Heart right ventricle (tissue), 16 donors: Measurements from ENCODE around the gene SNRNP48. TPM values are rescaled to one million over a fixed set of nuclear protein-coding genes. Genes with fewer than 3 reads are reported as not detected.

ENCODE experiments used
- ATAC-seq, 8 donors: fragments of 200-7000 bp; cut with Tn5 transposase; one replicate each; pipeline ENCODE4 v1.9.1; 2020; ENCODE audit warnings: mild to moderate bottlenecking in 8 of 8, moderate library complexity in 8 of 8, moderate number of reproducible peaks in 1 of 8
- DNase-seq, 2 donors: peaks; one replicate each; pipeline ENCODE4 v3.0.0-alpha.2; 2020
- H3K27ac ChIP-seq, 10 donors: fragments of 200-600 bp; sonication (generic) in 2 of 10; one replicate each; pipeline versions ENCODE4 v1.5.0 to v1.8.0; 2020 to 2022; ENCODE audit warnings: mild to moderate bottlenecking in 3 of 10
- H3K27me3 ChIP-seq, 7 donors: fragments of 200-600 bp; one replicate each; pipeline ENCODE4 v1.8.0; 2021 to 2022; ENCODE audit warnings: mild to moderate bottlenecking in 2 of 7
- H3K36me3 ChIP-seq, 9 donors: fragments of 200-600 bp; sonication (generic) in 1 of 9; one replicate each; pipeline versions ENCODE4 v1.5.0 to v1.8.0; 2020 to 2022; ENCODE audit warnings: mild to moderate bottlenecking in 2 of 9
- H3K4me1 ChIP-seq, 9 donors: fragments of 200-600 bp; sonication (generic) in 1 of 9; one replicate each; pipeline versions ENCODE4 v1.5.0 to v1.8.0; 2020 to 2022; ENCODE audit warnings: mild to moderate bottlenecking in 4 of 9
- H3K4me3 ChIP-seq, 10 donors: fragments of 200-600 bp; sonication (generic) in 2 of 10; one replicate each; pipeline versions ENCODE4 v1.5.0 to v1.8.0; 2020 to 2022; ENCODE audit warnings: mild to moderate bottlenecking in 7 of 10, moderate library complexity in 2 of 10
- H3K9me3 ChIP-seq, 11 donors: fragments of 200-600 bp in 10 of 11; sonication (generic) in 2 of 11; one replicate each; pipeline versions ENCODE4 v1.5.0 to v1.8.0; 2013 to 2022; ENCODE audit warnings: mild to moderate bottlenecking in 2 of 11, control low read depth in 1 of 11, moderate library complexity in 1 of 11
- CTCF ChIP-seq, 9 donors: fragments of 200-600 bp; sonication (generic) in 2 of 9; IDR thresholded peaks; one replicate each; pipeline versions ENCODE4 v1.5.0 to v1.8.0; 2021 to 2022; ENCODE audit warnings: antibody characterized with exemption in 9 of 9, mild to moderate bottlenecking in 5 of 9, moderate library complexity in 1 of 9
- WGBS, 2 donors: extraction: QIAGEN DNeasy Blood & Tissue Kit; methylation state at CpG; one replicate each; pipeline ENCODE4 v1.1.7; 2013; ENCODE audit warnings: inconsistent platforms in 1 of 2; 5-methylcytosine and 5-hydroxymethylcytosine counted together
- intact Hi-C, 10 donors: fragments of 100-400 bp; cut with DNase I; formaldehyde crosslinking; loops; one replicate each; pipeline versions ENCODE4 v1.11.1 to v1.14.2; 2022
- polyA plus RNA-seq, 2 donors: library from polyadenylated mRNA; stranded (reverse); fragments of 200-250 nt; gene quantifications; one replicate each; pipeline ENCODE4 v1.2.3, GENCODE V29; 2013
- total RNA-seq, 10 donors: library from RNA; stranded (reverse); fragmentation: NEBNext Ultra II Directional in 3 of 10; extraction: Animal tissue kit (Norgen Biotek cat#: 25700) in 3 of 10; gene quantifications; one replicate each; pipeline versions ENCODE4 v1.2.1 to v1.2.4, GENCODE V29; 2021 to 2023
- donor health status: Arrhythmogenic right ventricular cardiomyopathy.
- donor health status: ischemic (EF 13 %, LVEDD 7.1; RV severe dilation, severe dysfunction).
- donor health status: healthy with polysubstance abuse.
- donor health status: DM: no; HTN: yes; CAD: no.
- donor health status: DM: no; HTN: no; CAD: no.
- donor health status: ischemic (EF 25% LVEDD 6.9; RV normal size, moderate dysfunction).
- donor health status: ischemic (EF 25% LVEDD 5.7; RV mildly dilated, moderate dysfunction).
- donor health status: healthy.
- donor health status: DM: yes; HTN: yes; CAD: no.
- donor health status: Ischemic cardiomyopathy.
- donor health status: ischemic (EF 35%, LVEDD 5.7; RV mildly dilated, moderate dysfunction).
- donor health status: nonischemic (EF 11% LVEDD 7.7; RV severe dilation, severe dysfunction).
- donor health status: DM: yes; HTN: yes; CAD: no.
- donor health status: PGD.
- donor health status: ischemic (EF 29% LVEDD 5.4; RV normal size, mild dysfunction).
- donor health status: nonischemic (EF 23%, LVEDD 6.1; RV moderate dilation, normal function).

SNRNP48 gene
- total and polyA plus RNA-seq, 12 donors: 9.1 to 21.1 (median 13.1) TPM

- intact Hi-C loops: loop anchor here in 1 of 10 donors (10.0 kb wide), 1 partner anchor 277 kb away; the partner anchor contains the start of gene SSR1
Measured at GRCh38 chr6:7591770-7592169, 1.8 kb downstream of the SNRNP48 start.

DNA sequence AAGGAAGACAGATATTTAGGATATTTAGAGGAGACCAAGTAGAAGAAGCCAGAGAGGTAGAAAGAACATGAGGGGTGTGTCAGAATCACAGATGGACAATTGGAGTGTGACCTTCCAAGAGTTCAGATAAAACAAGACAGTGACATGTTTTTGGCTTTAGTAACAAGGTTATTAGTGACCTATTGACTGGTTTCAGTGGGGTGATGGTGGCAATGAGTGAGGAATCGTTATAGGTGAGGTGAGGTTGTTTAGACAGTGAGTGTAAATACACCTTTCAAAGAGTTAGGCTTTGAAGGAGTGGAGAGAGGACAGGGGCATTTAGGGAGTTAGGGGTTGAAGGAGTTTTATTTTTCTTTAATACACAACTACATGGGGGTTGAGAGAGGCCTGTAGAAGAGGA is 3.2 kb downstream of the SNRNP48 start:
- H3K27ac ChIP-seq: peak overlapping the region in 5 of 10 donors; percentile 29 to 82 (median 72)

More at GRCh38 chr6:7591770-7592169, 1.8 kb downstream of the SNRNP48 start:
- WGBS, 2 donors: 96 to 97% methylated on average over 5 of the region's 5 CpGs
- no peak for DNase-seq
- Histone ChIP-seq H3K4me3 (peak overlapping the region in 6 of 10 donors; percentile 78 to 98 (median 87)), H3K4me1 (peaks cover 0 to 57% (median 39%) of the 10 kb centered on the region in 9 donors), H3K36me3 (peaks cover 0 to 37% (median 20%) of the 10 kb centered on the region in 9 donors), H3K27me3 (no peaks in the 10 kb centered on the region), H3K27ac (peak overlapping the region in 5 of 10 donors; percentile 4 to 83 (median 80)), H3K9me3 (no peaks in the 10 kb centered on the region)
- ATAC-seq: no peak
- no peak for TF ChIP-seq CTCF (IDR thresholded peaks at IDR 0.05)

DNA sequence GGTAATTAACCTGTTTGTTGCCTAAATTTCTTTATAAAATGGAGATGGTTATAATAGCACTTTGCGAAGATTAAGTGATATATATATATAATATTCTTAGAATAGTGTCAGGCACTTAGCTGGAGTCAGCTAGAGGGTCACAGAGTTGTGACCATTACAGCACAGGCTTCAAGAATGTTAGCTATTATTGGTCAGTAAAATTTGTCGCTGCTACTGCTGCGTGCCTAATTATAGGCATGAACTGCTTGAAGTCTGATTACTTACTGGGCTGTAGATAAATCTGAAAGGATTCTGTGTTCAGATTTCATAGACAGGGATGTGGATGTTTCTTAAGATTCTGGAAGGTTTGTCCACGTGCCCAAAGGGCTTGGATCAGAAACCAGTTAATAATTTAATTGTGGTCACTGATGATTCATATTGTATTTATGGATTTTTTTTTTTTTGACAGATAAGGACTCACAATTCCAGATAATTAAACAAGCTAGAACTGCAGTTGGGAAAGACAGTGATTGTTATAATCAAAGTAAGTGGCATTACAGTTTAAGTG is 4.7 kb downstream of the SNRNP48 start:
- Histone ChIP-seq H3K9me3 (no peaks in the 10 kb centered on the region), H3K4me1 (peaks cover 0 to 46% (median 31%) of the 10 kb centered on the region in 9 donors), H3K36me3 (peaks cover 0 to 66% (median 27%) of the 10 kb centered on the region in 9 donors), H3K27ac (peak overlapping the region; percentile 4 to 82 (median 66)), H3K4me3 (no peak overlapping the region), H3K27me3 (no peaks in the 10 kb centered on the region)
- 45 to 63% methylated on average over 4 of the region's 4 CpGs for WGBS, 2 donors
- ATAC-seq: peak in 2 of 8 donors; percentile 35 to 51
- no peak for DNase-seq
- TF ChIP-seq CTCF (IDR thresholded peaks at IDR 0.05): no peak
- intact Hi-C loops: loop anchor here in 2 of 10 donors (5.0 to 10.0 kb wide), 2 partner anchors 280 to 282 kb away; partner anchors contain the start of gene SSR1 (in 2 of the 2)

More for the DNA sequence above, 3.2 kb downstream of the SNRNP48 start:
- peaks cover 0 to 57% (median 39%) of the 10 kb centered on the region in 9 donors for H3K4me1 ChIP-seq
- 82% methylated on average over 1 of the region's 1 CpG for WGBS, 2 donors
- no peak for DNase-seq
- peaks cover 0 to 52% (median 21%) of the 10 kb centered on the region in 9 donors for H3K36me3 ChIP-seq
- H3K27me3 ChIP-seq: no peaks in the 10 kb centered on the region
- H3K9me3 ChIP-seq: no peaks in the 10 kb centered on the region
- no peak for ATAC-seq
- H3K4me3 ChIP-seq: no peak overlapping the region
- intact Hi-C loops: loop anchor here in 1 of 10 donors (10.0 kb wide), 1 partner anchor 278 kb away; the partner anchor contains the start of gene SSR1
- no peak for TF ChIP-seq CTCF (IDR thresholded peaks at IDR 0.05)

GRCh38 chr6:7604003-7604402 is 14.0 kb downstream of the SNRNP48 start:
- peak overlapping the region in 4 of 10 donors; percentile 2 to 18 (median 17) for H3K27ac ChIP-seq

More at GRCh38 chr6:7604003-7604402, 14.0 kb downstream of the SNRNP48 start:
- no peaks in the 10 kb centered on the region for H3K27me3 ChIP-seq
- DNase-seq (peak; percentile 36 to 37), ATAC-seq (peak; percentile 42 to 99 (median 90))
- no peak for TF ChIP-seq CTCF (IDR thresholded peaks at IDR 0.05)
- H3K36me3 ChIP-seq: peaks cover 0 to 100% (median 64%) of the 10 kb centered on the region in 9 donors
- H3K4me3 ChIP-seq: no peak overlapping the region
- H3K9me3 ChIP-seq: no peaks in the 10 kb centered on the region
- intact Hi-C loops: loop anchor here in 2 of 10 donors (5.0 to 10.0 kb wide), 3 partner anchors 187 to 307 kb away; no protein-coding TSS in a partner anchor
- H3K4me1 ChIP-seq: peaks cover 0 to 13% (median 0%) of the 10 kb centered on the region in 9 donors
- 22 to 51% methylated on average over 4 of the region's 4 CpGs for WGBS, 2 donors
